WTC11 (cell line): ENCODE measurements around the gene P4HTM.

Source experiments
- ZNF416 ChIP-seq: fragments of 250-450 bp; sonication (Bioruptor Pico); IDR thresholded peaks from 2 replicates; pipeline ENCODE4 v1.9.0; 2021; ENCODE audit warnings: mild to moderate bottlenecking, inconsistent platforms
- TF ChIP-seq, protein P1 (sequence below): fragments of 200-600 bp; IDR thresholded peaks from 2 replicates; pipeline ENCODE4 v1.8.0; 2022; ENCODE audit warnings: antibody characterized with exemption
- TF ChIP-seq, protein P2 (sequence below): sonication (generic); formaldehyde crosslinking; IDR thresholded peaks from 2 replicates; pipeline ENCODE4 v1.8.0; 2022; ENCODE audit warnings: mild to moderate bottlenecking, missing genetic modification reagents

DNA sequence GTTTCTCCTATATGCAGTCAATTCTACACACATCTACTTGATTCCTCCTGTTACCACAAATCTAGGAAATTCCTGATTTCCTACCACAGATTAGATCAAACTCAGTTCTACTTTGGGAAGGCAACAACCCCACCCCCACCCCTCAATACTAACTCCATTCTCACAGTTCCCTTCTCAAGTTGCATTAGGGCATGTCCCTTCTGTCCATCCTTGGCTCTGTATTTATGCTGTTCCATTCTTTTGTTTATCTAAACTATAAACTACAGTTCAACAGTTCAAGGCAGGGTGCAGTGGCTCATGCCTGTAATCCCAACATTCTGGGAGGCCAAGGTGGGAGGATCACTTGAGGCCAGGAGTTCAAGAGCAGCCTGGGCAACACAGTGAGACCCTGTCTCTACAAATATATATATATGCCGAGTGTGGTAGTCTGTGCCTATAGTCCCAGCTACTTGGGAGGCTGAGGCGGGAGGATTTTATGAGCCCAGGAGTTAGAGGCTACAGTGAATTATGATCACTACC, 64.4 kb downstream of the P4HTM start:
- TF ChIP-seq, protein P1, sequence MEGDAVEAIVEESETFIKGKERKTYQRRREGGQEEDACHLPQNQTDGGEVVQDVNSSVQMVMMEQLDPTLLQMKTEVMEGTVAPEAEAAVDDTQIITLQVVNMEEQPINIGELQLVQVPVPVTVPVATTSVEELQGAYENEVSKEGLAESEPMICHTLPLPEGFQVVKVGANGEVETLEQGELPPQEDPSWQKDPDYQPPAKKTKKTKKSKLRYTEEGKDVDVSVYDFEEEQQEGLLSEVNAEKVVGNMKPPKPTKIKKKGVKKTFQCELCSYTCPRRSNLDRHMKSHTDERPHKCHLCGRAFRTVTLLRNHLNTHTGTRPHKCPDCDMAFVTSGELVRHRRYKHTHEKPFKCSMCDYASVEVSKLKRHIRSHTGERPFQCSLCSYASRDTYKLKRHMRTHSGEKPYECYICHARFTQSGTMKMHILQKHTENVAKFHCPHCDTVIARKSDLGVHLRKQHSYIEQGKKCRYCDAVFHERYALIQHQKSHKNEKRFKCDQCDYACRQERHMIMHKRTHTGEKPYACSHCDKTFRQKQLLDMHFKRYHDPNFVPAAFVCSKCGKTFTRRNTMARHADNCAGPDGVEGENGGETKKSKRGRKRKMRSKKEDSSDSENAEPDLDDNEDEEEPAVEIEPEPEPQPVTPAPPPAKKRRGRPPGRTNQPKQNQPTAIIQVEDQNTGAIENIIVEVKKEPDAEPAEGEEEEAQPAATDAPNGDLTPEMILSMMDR, result no peak
- TF ChIP-seq ZNF416 (CRISPR knock-in tag), result no peak
- TF ChIP-seq, protein P2, sequence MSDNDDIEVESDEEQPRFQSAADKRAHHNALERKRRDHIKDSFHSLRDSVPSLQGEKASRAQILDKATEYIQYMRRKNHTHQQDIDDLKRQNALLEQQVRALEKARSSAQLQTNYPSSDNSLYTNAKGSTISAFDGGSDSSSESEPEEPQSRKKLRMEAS (CRISPR knock-in tag), result no peak
